HUES48 (cell line): ENCODE measurements around the gene GMPR2.

ENCODE experiments used
- H3K27ac ChIP-seq: one replicate; pipeline ENCODE4 v1.7.0; 2013; ENCODE audit warnings: low read depth, low read length, inconsistent platforms
- H3K27me3 ChIP-seq: 2 replicates; pipeline ENCODE4 v1.6.1; 2013; ENCODE audit warnings: mild to moderate bottlenecking, low read length; ENCODE audit not compliant: control insufficient read depth, insufficient read depth
- H3K36me3 ChIP-seq: 2 replicates; pipeline ENCODE4 v1.6.1; 2013; ENCODE audit warnings: low read length; ENCODE audit not compliant: control insufficient read depth, insufficient read depth
- H3K4me1 ChIP-seq: 2 replicates; pipeline ENCODE4 v1.6.1; 2013; ENCODE audit warnings: mild to moderate bottlenecking, low read length; ENCODE audit not compliant: control insufficient read depth, insufficient read depth
- H3K4me3 ChIP-seq: 2 replicates; pipeline ENCODE4 v1.5.1; 2013; ENCODE audit warnings: mild to moderate bottlenecking, low read depth, low read length
- H3K9ac ChIP-seq: 2 replicates; pipeline ENCODE4 v1.6.1; 2013; ENCODE audit warnings: mild to moderate bottlenecking, low read depth, low read length, moderate library complexity
- H3K9me3 ChIP-seq: 2 replicates; pipeline ENCODE4 v1.6.1; 2013; ENCODE audit warnings: low read length; ENCODE audit not compliant: control insufficient read depth, insufficient read depth

The GMPR2 gene

DNA sequence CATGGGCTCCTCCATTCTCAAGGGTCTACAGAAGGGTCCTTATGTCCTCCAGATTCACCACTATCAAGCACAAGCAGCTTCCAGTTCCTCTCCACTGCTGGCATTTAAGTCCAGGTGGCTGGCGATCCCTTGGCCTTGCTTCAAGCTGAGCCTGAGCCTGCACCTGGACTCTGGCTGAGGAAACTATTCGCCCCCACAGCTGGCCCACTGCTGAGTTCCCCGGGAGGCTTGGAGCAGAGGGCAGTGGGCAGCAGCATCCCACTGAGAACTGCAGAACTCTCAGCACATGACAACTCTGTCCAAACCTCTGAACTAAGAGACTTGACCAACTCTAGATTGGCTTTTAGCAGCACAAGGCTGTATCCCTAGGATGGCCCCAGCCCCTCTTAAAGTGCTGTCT, 50.0 kb downstream of the GMPR2 start:
- H3K9ac ChIP-seq, result no peak overlapping the region
- no peaks in the 10 kb centered on the region for H3K27me3 ChIP-seq
- H3K36me3 ChIP-seq, result no peaks in the 10 kb centered on the region
- H3K9me3 ChIP-seq, result no peaks in the 10 kb centered on the region
- H3K27ac ChIP-seq, result no peak overlapping the region
- no peaks in the 10 kb centered on the region for H3K4me1 ChIP-seq
- H3K4me3 ChIP-seq, result no peak overlapping the region

DNA sequence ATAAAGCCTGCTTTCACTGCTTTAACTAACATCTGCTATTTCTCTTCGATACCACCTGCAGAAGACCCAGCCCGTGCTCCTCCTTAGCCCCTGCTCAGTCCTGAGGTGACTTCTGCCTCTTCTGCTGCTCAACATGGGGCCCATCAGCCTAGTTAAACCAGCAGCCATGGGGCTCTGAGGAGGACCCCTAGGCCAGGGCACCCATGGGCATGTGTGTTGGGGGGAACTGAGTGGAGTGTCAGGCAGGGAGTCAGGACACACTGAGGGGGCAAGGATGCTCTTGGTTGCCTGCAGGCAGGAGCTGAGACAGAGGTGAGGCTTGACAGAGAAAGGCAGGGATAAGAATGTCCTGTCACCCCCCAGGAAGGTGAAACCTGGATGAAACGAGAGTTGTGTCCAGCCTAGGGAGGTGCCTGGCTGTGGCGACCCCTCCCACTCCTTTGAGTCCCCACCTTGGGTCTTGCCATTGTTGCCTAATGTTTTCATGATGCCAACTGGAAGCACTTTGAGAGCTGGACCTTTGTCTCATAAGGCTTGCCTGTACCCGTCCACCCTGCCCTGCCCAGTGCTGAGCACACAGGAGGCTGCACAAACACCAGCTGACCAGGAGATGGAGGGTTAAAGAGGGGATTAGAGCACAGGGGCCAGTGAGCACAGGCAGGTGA, 51.2 kb downstream of the GMPR2 start:
- H3K4me3 ChIP-seq, result no peak overlapping the region
- no peaks in the 10 kb centered on the region for H3K36me3 ChIP-seq
- no peaks in the 10 kb centered on the region for H3K4me1 ChIP-seq
- no peak overlapping the region for H3K27ac ChIP-seq
- H3K9ac ChIP-seq, result no peak overlapping the region
- H3K9me3 ChIP-seq, result no peaks in the 10 kb centered on the region
- H3K27me3 ChIP-seq, result no peaks in the 10 kb centered on the region

DNA sequence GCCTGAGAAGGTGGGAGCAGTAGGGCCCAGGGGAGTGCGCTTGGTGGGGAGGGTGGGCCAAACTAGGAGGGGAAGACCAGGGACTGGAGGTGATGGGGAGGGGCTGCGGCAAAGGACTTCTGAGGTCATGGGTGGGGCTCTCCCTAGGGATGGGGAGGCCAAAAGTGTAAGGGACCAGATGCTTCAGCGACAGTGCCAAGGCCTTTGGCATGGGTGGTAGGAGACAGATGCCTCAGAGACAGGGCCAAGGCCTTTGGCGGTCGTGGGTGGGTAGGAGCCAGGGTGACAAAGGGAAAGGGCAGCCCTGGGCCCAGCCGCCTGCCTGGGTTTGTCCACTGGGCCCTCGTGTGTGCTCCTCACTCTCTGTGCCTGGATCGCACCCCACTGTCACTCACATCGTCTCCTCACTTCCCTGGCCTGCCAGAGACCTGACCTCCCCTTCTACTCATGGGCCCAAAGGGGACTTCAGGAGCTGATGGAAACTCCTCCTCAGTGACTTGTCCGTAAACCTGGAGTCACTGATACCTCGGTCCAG, 51.8 kb downstream of the GMPR2 start:
- Histone ChIP-seq H3K4me3 (no peak overlapping the region), H3K9ac (no peak overlapping the region), H3K9me3 (no peaks in the 10 kb centered on the region), H3K27ac (no peak overlapping the region), H3K27me3 (no peaks in the 10 kb centered on the region), H3K36me3 (peaks cover 3% of the 10 kb centered on the region), H3K4me1 (no peaks in the 10 kb centered on the region)

DNA sequence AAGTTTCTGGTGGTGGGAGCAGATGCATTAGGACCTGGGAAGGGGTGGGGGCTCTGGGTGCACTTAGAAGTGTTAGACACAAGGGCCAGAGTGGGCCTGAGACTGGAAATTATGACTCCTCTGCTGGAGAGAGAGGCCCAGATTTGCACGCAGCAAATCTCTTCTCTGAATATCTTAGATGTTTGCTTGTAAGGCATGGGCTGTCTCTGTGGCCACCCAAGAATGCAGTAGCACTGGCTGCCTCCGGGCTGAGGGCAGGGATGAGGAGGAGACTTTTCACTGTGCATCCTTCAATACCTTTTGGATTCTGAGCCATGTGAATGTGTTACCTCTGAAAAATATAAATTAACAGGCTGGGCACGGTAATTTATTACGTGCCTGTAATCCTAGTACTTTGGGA, 52.6 kb downstream of the GMPR2 start:
- Histone ChIP-seq H3K9me3 (no peaks in the 10 kb centered on the region), H3K27me3 (no peaks in the 10 kb centered on the region), H3K27ac (no peak overlapping the region), H3K9ac (no peak overlapping the region), H3K36me3 (peaks cover 11% of the 10 kb centered on the region), H3K4me3 (no peak overlapping the region), H3K4me1 (no peaks in the 10 kb centered on the region)

DNA sequence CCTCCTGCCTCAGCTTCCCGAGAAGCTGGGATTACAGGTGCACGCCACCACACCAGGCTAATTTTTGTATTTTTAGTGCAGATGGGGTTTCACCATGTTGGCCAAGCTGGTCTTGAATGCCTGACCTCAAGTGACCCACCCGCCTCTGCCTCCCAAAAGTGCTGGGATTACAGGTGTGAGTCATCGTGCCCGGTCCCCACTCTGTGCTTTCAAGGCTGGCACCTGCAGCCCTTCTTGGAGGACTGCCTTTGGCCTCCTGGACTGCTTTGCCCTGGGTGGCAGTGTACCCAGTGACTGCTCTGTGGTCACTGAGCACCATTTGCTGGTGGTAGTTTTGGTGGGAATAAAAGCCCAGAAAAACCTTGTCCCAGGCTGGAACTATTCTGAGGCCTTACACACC, 54.3 kb downstream of the GMPR2 start:
- Histone ChIP-seq H3K9ac (no peak overlapping the region), H3K27ac (no peak overlapping the region), H3K4me1 (no peaks in the 10 kb centered on the region), H3K4me3 (no peak overlapping the region), H3K9me3 (no peaks in the 10 kb centered on the region), H3K27me3 (no peaks in the 10 kb centered on the region), H3K36me3 (peaks cover 15% of the 10 kb centered on the region)
